Measurements from ENCODE around the gene CDK13. TPM values are rescaled to one million over a fixed set of nuclear protein-coding genes. Genes with fewer than 3 reads are reported as not detected.
"Not testable (repeated sequence)": the region's sequence is repeated elsewhere in the genome, so short reads cannot be mapped to it uniquely, and the experiment has no call there.

CDK13 gene
- total RNA-seq, 1 donor from 2014 or later, result 90.9 TPM

GRCh38 chr7:40097728-40098127, 147.7 kb downstream of the CDK13 start:
- DNase-seq (ENCODE audit: low spot score), result no peak

- DNase-seq (ENCODE audit: low spot score), result no peak
Measured at GRCh38 chr7:40098810-40099209, 148.8 kb downstream of the CDK13 start.

GRCh38 chr7:40099837-40100236, 149.8 kb downstream of the CDK13 start:
- no peak for DNase-seq (ENCODE audit: low spot score)

GRCh38 chr7:40101201-40101600, 151.1 kb downstream of the CDK13 start:
- no peak for DNase-seq (ENCODE audit: low spot score)

GRCh38 chr7:40102897-40103296, 152.8 kb downstream of the CDK13 start:
- DNase-seq (ENCODE audit: low spot score), result no peak

GRCh38 chr7:40105879-40106473, 155.9 kb downstream of the CDK13 start:
- no peak for DNase-seq (ENCODE audit: low spot score)

- no peak for DNase-seq (ENCODE audit: low spot score)
Measured at GRCh38 chr7:40115936-40116335, 165.9 kb downstream of the CDK13 start.

GRCh38 chr7:40117199-40117598, 167.1 kb downstream of the CDK13 start:
- DNase-seq (ENCODE audit: low spot score), result not testable (repeated sequence)

- not testable (repeated sequence) for DNase-seq (ENCODE audit: low spot score)
Measured at GRCh38 chr7:40118201-40118600, 168.1 kb downstream of the CDK13 start.

- no peak for DNase-seq (ENCODE audit: low spot score)
Measured at GRCh38 chr7:40120020-40120419, 170.0 kb downstream of the CDK13 start.

GRCh38 chr7:40122100-40122939, 172.3 kb downstream of the CDK13 start:
- not testable (repeated sequence) for DNase-seq (ENCODE audit: low spot score)

- DNase-seq (ENCODE audit: low spot score), result no peak
Measured at GRCh38 chr7:40122940-40123254, 172.8 kb downstream of the CDK13 start.

GRCh38 chr7:40133561-40134427, 183.7 kb downstream of the CDK13 start:
- DNase-seq (ENCODE audit: low spot score), result no peak

GRCh38 chr7:40134428-40135316, 184.6 kb downstream of the CDK13 start, which contains the start of the genes MPLKIP and SUGCT:
Gene MPLKIP, minus strand, starts transcription at chr7:40134622. Its CDS starts 55 bp downstream, at chr7:40134567.
Gene SUGCT, plus strand, starts transcription at chr7:40135005.
- peak; percentile 87 for DNase-seq (ENCODE audit: low spot score)

- no peak for DNase-seq (ENCODE audit: low spot score)
Measured at GRCh38 chr7:40135317-40135610, 185.2 kb downstream of the CDK13 start.

GRCh38 chr7:40137563-40137962, 187.5 kb downstream of the CDK13 start:
- DNase-seq (ENCODE audit: low spot score), result no peak

GRCh38 chr7:40138973-40139372, 188.9 kb downstream of the CDK13 start:
- no peak for DNase-seq (ENCODE audit: low spot score)

GRCh38 chr7:40139891-40140290, 189.8 kb downstream of the CDK13 start:
- DNase-seq (ENCODE audit: low spot score), result not testable (repeated sequence)

- not testable (repeated sequence) for DNase-seq (ENCODE audit: low spot score)
Measured at GRCh38 chr7:40141916-40142315, 191.9 kb downstream of the CDK13 start.

GRCh38 chr7:40145596-40146130, 195.6 kb downstream of the CDK13 start:
- not testable (repeated sequence) for DNase-seq (ENCODE audit: low spot score)

Measured in ureter (tissue), 1 donor.